ENCODE data around the gene SLC38A5. TPM values are rescaled to one million over a fixed set of nuclear protein-coding genes. Genes with fewer than 3 reads are reported as not detected.

The SLC38A5 gene
- total and polyA plus RNA-seq, 9 of the 15 experiments (the other 6 are each of a cell fraction or from before 2014, with no cell fraction given), result 9.3 to 228 (median 142) TPM

GRCh38 chrX:48468693-48469691 lies 1.1 kb downstream of the SLC38A5 start (continued):
- TF ChIP-seq SMARCE1 (IDR thresholded peaks at IDR 0.05), result peak; percentile 46; the same call in 1 of the 2 replicates
- TF ChIP-seq MTA1 (IDR thresholded peaks at IDR 0.05; ENCODE audit: borderline replicate concordance), result 0 out of 2 replicates have a peak, but pooled peaks have one; percentile 45
- peak; percentile 46; the same call in 1 of the 2 replicates for TF ChIP-seq POLR2A (conservative IDR thresholded peaks at IDR 0.05)
- peak; percentile 48; the same call in 1 of the 2 replicates for TF ChIP-seq NBN (IDR thresholded peaks at IDR 0.05; ENCODE audit: low read depth)
- TF ChIP-seq ETS2 (tag; IDR thresholded peaks at IDR 0.05; ENCODE audit: borderline replicate concordance, poor library complexity, severe bottlenecking), result no peak
- TF ChIP-seq EGR1 (conservative IDR thresholded peaks at IDR 0.05), result 0 out of 2 replicates have a peak, but pooled peaks have one; percentile 14
- 0 out of 2 replicates have a peak, but pooled peaks have one; percentile 20 for TF ChIP-seq HDAC2 (IDR thresholded peaks at IDR 0.05)
- TF ChIP-seq POLR2AphosphoS5 (IDR thresholded peaks at IDR 0.05; ENCODE audit: control insufficient read depth, insufficient read depth, low read depth, low read length), result peak; percentile 18; the same call in 1 of the 2 replicates
- 0 out of 2 replicates have a peak, but pooled peaks have one; percentile 52 for TF ChIP-seq ZSCAN29 (IDR thresholded peaks at IDR 0.05)
- peak; percentile 40; the same call in 1 of the 2 replicates for TF ChIP-seq RB1 (IDR thresholded peaks at IDR 0.05; ENCODE audit: low read depth)
- 0 out of 2 replicates have a peak, but pooled peaks have one; percentile 25 for TF ChIP-seq SMARCA5 (IDR thresholded peaks at IDR 0.05)
- TF ChIP-seq MNT (conservative IDR thresholded peaks at IDR 0.05), result 0 out of 4 replicates have a peak, but pooled peaks of 1 of the 2 experiments have one; percentile 26
- 0 out of 2 replicates have a peak, but pooled peaks have one; percentile 33 for TF ChIP-seq ZBTB40 (IDR thresholded peaks at IDR 0.05)
- TF ChIP-seq ZBTB40 (CRISPR knock-in tag; IDR thresholded peaks at IDR 0.05), result no peak

Measured in K562 (cell line).